HUES6 (cell line): ENCODE measurements around the gene MUC15.
"Not testable (repeated sequence)": the region's sequence is repeated elsewhere in the genome, so short reads cannot be mapped to it uniquely, and the experiment has no call there.

Experiments used
- H3K27ac ChIP-seq: 2 replicates; pipeline ENCODE4 v1.7.0; 2013; ENCODE audit warnings: low read depth, mild to moderate bottlenecking, low read length, inconsistent platforms
- H3K27me3 ChIP-seq: 2 replicates; pipeline ENCODE4 v1.6.1; 2013; ENCODE audit warnings: low read length; ENCODE audit not compliant: control insufficient read depth, insufficient read depth
- H3K36me3 ChIP-seq: 2 replicates; pipeline ENCODE4 v1.6.1; 2013; ENCODE audit warnings: low read length; ENCODE audit not compliant: control insufficient read depth, insufficient read depth
- H3K4me1 ChIP-seq: 2 replicates; pipeline ENCODE4 v1.6.1; 2013; ENCODE audit warnings: low read length; ENCODE audit not compliant: control insufficient read depth, insufficient read depth
- H3K4me3 ChIP-seq: 2 replicates; pipeline ENCODE4 v1.5.1; 2013; ENCODE audit warnings: low read depth, low read length
- H3K9ac ChIP-seq: one replicate; pipeline ENCODE4 v1.6.1; 2013; ENCODE audit warnings: mild to moderate bottlenecking, low read length
- H3K9me3 ChIP-seq: 2 replicates; pipeline ENCODE4 v1.6.1; 2013; ENCODE audit warnings: low read depth, low read length; ENCODE audit not compliant: control insufficient read depth, insufficient read depth

MUC15 gene

GRCh38 chr11:26597049-26597689, 25.1 kb upstream of the MUC15 start:
- not testable (repeated sequence) for H3K4me1 ChIP-seq, H3K27ac ChIP-seq, H3K9ac ChIP-seq, H3K4me3 ChIP-seq, H3K36me3 ChIP-seq, H3K9me3 ChIP-seq, H3K27me3 ChIP-seq

GRCh38 chr11:26595207-26595865, 23.3 kb upstream of the MUC15 start:
- H3K9me3 ChIP-seq, H3K27ac ChIP-seq, H3K4me3 ChIP-seq: not testable (repeated sequence)

GRCh38 chr11:26593691-26594090, 21.6 kb upstream of the MUC15 start:
- Histone ChIP-seq H3K27ac (no peak overlapping the region), H3K4me1 (no peaks in the 10 kb centered on the region), H3K9me3 (no peaks in the 10 kb centered on the region), H3K27me3 (no peaks in the 10 kb centered on the region), H3K4me3 (no peak overlapping the region), H3K36me3 (no peaks in the 10 kb centered on the region), H3K9ac (no peak overlapping the region)

More at GRCh38 chr11:26595207-26595865, 23.3 kb upstream of the MUC15 start:
- not testable (repeated sequence) for H3K36me3 ChIP-seq, H3K27me3 ChIP-seq, H3K9ac ChIP-seq, H3K4me1 ChIP-seq

GRCh38 chr11:26587073-26587472, 15.0 kb upstream of the MUC15 start:
- no peaks in the 10 kb centered on the region for H3K4me1 ChIP-seq
- H3K9ac ChIP-seq, result no peak overlapping the region
- H3K27ac ChIP-seq, result no peak overlapping the region
- no peaks in the 10 kb centered on the region for H3K9me3 ChIP-seq
- H3K4me3 ChIP-seq, result no peak overlapping the region
- no peaks in the 10 kb centered on the region for H3K27me3 ChIP-seq
- H3K36me3 ChIP-seq, result no peaks in the 10 kb centered on the region

- no peaks in the 10 kb centered on the region for H3K4me1 ChIP-seq
- no peaks in the 10 kb centered on the region for H3K27me3 ChIP-seq
- no peaks in the 10 kb centered on the region for H3K9me3 ChIP-seq
- no peak overlapping the region for H3K9ac ChIP-seq
- H3K4me3 ChIP-seq, result no peak overlapping the region
- no peaks in the 10 kb centered on the region for H3K36me3 ChIP-seq
- no peak overlapping the region for H3K27ac ChIP-seq
These were observed 12.8 kb upstream of the MUC15 start for GRCh38 chr11:26584818-26585217.

- Histone ChIP-seq H3K36me3 (no peaks in the 10 kb centered on the region), H3K27me3 (no peaks in the 10 kb centered on the region), H3K9me3 (no peaks in the 10 kb centered on the region), H3K27ac (no peak overlapping the region), H3K4me1 (peaks cover 7% of the 10 kb centered on the region), H3K9ac (no peak overlapping the region), H3K4me3 (no peak overlapping the region)
These were observed 11.5 kb upstream of the MUC15 start for GRCh38 chr11:26583550-26583949.

- Histone ChIP-seq H3K9me3 (no peaks in the 10 kb centered on the region), H3K9ac (no peak overlapping the region), H3K4me3 (no peak overlapping the region), H3K27me3 (no peaks in the 10 kb centered on the region), H3K36me3 (no peaks in the 10 kb centered on the region), H3K4me1 (peaks cover 7% of the 10 kb centered on the region), H3K27ac (no peak overlapping the region)
These were observed 8.9 kb upstream of the MUC15 start for GRCh38 chr11:26580929-26581328.

- Histone ChIP-seq H3K4me3 (no peak overlapping the region), H3K27ac (no peak overlapping the region), H3K4me1 (peaks cover 7% of the 10 kb centered on the region), H3K9ac (no peak overlapping the region), H3K36me3 (no peaks in the 10 kb centered on the region), H3K27me3 (no peaks in the 10 kb centered on the region), H3K9me3 (no peaks in the 10 kb centered on the region)
These were observed 7.6 kb upstream of the MUC15 start for GRCh38 chr11:26579683-26580082.

- Histone ChIP-seq H3K9ac (no peak overlapping the region), H3K4me1 (peaks cover 7% of the 10 kb centered on the region), H3K36me3 (no peaks in the 10 kb centered on the region), H3K4me3 (no peak overlapping the region), H3K9me3 (no peaks in the 10 kb centered on the region), H3K27me3 (no peaks in the 10 kb centered on the region), H3K27ac (no peak overlapping the region)
These were observed 7.1 kb upstream of the MUC15 start for GRCh38 chr11:26578998-26579661.

- no peaks in the 10 kb centered on the region for H3K9me3 ChIP-seq
- no peak overlapping the region for H3K27ac ChIP-seq
- peaks cover 27% of the 10 kb centered on the region for H3K4me1 ChIP-seq
- no peaks in the 10 kb centered on the region for H3K36me3 ChIP-seq
- no peak overlapping the region for H3K9ac ChIP-seq
- no peak overlapping the region for H3K4me3 ChIP-seq
- H3K27me3 ChIP-seq, result no peaks in the 10 kb centered on the region
These were observed 3.9 kb upstream of the MUC15 start for GRCh38 chr11:26575946-26576345.

- Histone ChIP-seq H3K27ac (no peak overlapping the region), H3K9ac (no peak overlapping the region)
These were observed 1.8 kb upstream of the MUC15 start for GRCh38 chr11:26573896-26574295.

More at GRCh38 chr11:26573896-26574295, 1.8 kb upstream of the MUC15 start:
- H3K4me1 ChIP-seq, result peaks cover 19% of the 10 kb centered on the region
- no peak overlapping the region for H3K4me3 ChIP-seq
- no peaks in the 10 kb centered on the region for H3K27me3 ChIP-seq
- H3K36me3 ChIP-seq, result no peaks in the 10 kb centered on the region
- H3K9me3 ChIP-seq, result no peaks in the 10 kb centered on the region
